ENCODE data around the gene FBXW4. TPM values are rescaled to one million over a fixed set of nuclear protein-coding genes. Genes with fewer than 3 reads are reported as not detected.

The FBXW4 gene
- total and polyA plus RNA-seq, 10 of the 15 experiments (the other 5 are each of a cell fraction or from before 2014, with no cell fraction given): 5.7 to 42.0 (median 27.5) TPM

- no peak for ATAC-seq
Measured at GRCh38 chr10:101578803-101579515, 116.0 kb downstream of the FBXW4 start.

GRCh38 chr10:101578192-101578591 lies 116.8 kb downstream of the FBXW4 start:
- Histone ChIP-seq H3K36me3 (ENCODE audit: control insufficient read depth in 2 of 2, insufficient read depth in 2 of 2, low read length in 1 of 2) (peaks cover 0 to 2% of the 10 kb centered on the region in 2 experiments; a peak in 2 of 4 replicates), H3K27me3 (replicated peaks in 1 of 2; ENCODE audit: control insufficient read depth in 2 of 2, insufficient read depth in 2 of 2, low read length in 1 of 2) (no peaks in the 10 kb centered on the region), H3K79me2 (ENCODE audit: control insufficient read depth, insufficient read depth, low read length) (no peaks in the 10 kb centered on the region), H3K9ac (ENCODE audit: control insufficient read depth, insufficient read depth, low read length) (no peak overlapping the region), H3K27ac (ENCODE audit: control insufficient read depth, insufficient read depth) (no peak overlapping the region), H3K4me2 (ENCODE audit: control insufficient read depth, insufficient read depth) (no peak overlapping the region), H3K4me1 (ENCODE audit: control insufficient read depth, insufficient read depth, low read length) (no peaks in the 10 kb centered on the region), H2AFZ (ENCODE audit: control insufficient read depth, low read depth, low read length) (no peak overlapping the region), H3K9me3 (replicated peaks; ENCODE audit: control insufficient read depth, insufficient read depth, low read length) (no peaks in the 10 kb centered on the region), H4K20me1 (ENCODE audit: control insufficient read depth, insufficient read depth) (no peaks in the 10 kb centered on the region), H3K4me3 (no peak overlapping the region)
- in situ Hi-C loops (cut with MboI) (no loop called here), intact Hi-C loops (cut with micrococcal nuclease; ENCODE audit: unreplicated experiment) (no loop called here)
- ATAC-seq (no peak), FAIRE-seq (no peak), DNase-seq (ENCODE audit: low read depth, low spot score) (no peak)
- POLR2A ChIA-PET: interaction anchor here (0.6 kb wide), 1 partner anchor 102 kb away, joined by 3 read pairs; no protein-coding TSS in a partner anchor
- RAD21 ChIA-PET (ENCODE audit: unreplicated experiment): no interaction called here
- no TSS peak for BruUV-seq (replicated peaks)
- CTCF ChIA-PET: interaction anchor here (1.1 kb wide), 1 partner anchor 42 kb away, joined by 3 read pairs; no protein-coding TSS in a partner anchor
- SMC1A ChIA-PET (ENCODE audit: uncharacterized antibody, unreplicated experiment): interaction anchor here (0.8 kb wide), 1 partner anchor 8 kb away, joined by 3 read pairs; no protein-coding TSS in a partner anchor
- WGBS (ENCODE audit: insufficient coverage, insufficient replicate concordance, low lambda C conversion rate, missing lambda C conversion rate): 86% methylated on average over 5 of the region's 5 CpGs
- no peak for TF ChIP-seq YY1 (IDR thresholded peaks at IDR 0.05; ENCODE audit: low read depth, low read length)
- no peak for TF ChIP-seq ELK1 (IDR thresholded peaks at IDR 0.05; ENCODE audit: low read depth, low read length)
- no peak for TF ChIP-seq EP300 (IDR thresholded peaks at IDR 0.05; ENCODE audit: borderline replicate concordance in 1 of 2, control insufficient read depth in 1 of 2, low read depth in 2 of 2, low read length in 2 of 2)
- TF ChIP-seq ZSCAN29 (IDR thresholded peaks at IDR 0.05): no peak
- TF ChIP-seq ATF2 (IDR thresholded peaks at IDR 0.05; ENCODE audit: low read length): no peak
- no peak for TF ChIP-seq ATF7 (IDR thresholded peaks at IDR 0.05; ENCODE audit: low read depth)
- no peak for TF ChIP-seq BMI1 (IDR thresholded peaks at IDR 0.05; ENCODE audit: borderline replicate concordance)
- no peak for TF ChIP-seq MEF2A (IDR thresholded peaks at IDR 0.05; ENCODE audit: insufficient read depth, low read depth, low read length)

More at GRCh38 chr10:101578803-101579515, 116.0 kb downstream of the FBXW4 start:
- H3K9ac ChIP-seq (ENCODE audit: control insufficient read depth, insufficient read depth, low read length): no peak overlapping the region
- H4K20me1 ChIP-seq (ENCODE audit: control insufficient read depth, insufficient read depth): no peaks in the 10 kb centered on the region
- SMC1A ChIA-PET (ENCODE audit: uncharacterized antibody, unreplicated experiment): interaction anchor here (0.8 kb wide), 1 partner anchor 8 kb away, joined by 3 read pairs; no protein-coding TSS in a partner anchor
- no peak overlapping the region for H3K27ac ChIP-seq (ENCODE audit: control insufficient read depth, insufficient read depth)
- no peak overlapping the region for H3K4me2 ChIP-seq (ENCODE audit: control insufficient read depth, insufficient read depth)
- intact Hi-C loops (cut with micrococcal nuclease; ENCODE audit: unreplicated experiment): no loop called here
- no peak overlapping the region for H2AFZ ChIP-seq (ENCODE audit: control insufficient read depth, low read depth, low read length)
- in situ Hi-C loops (cut with MboI): no loop called here
- FAIRE-seq: no peak
- POLR2A ChIA-PET: no interaction called here
- no peaks in the 10 kb centered on the region for H3K79me2 ChIP-seq (ENCODE audit: control insufficient read depth, insufficient read depth, low read length)
- no peaks in the 10 kb centered on the region for H3K27me3 ChIP-seq (replicated peaks in 1 of 2; ENCODE audit: control insufficient read depth in 2 of 2, insufficient read depth in 2 of 2, low read length in 1 of 2)
- RAD21 ChIA-PET (ENCODE audit: unreplicated experiment): no interaction called here
- WGBS (ENCODE audit: insufficient coverage, insufficient replicate concordance, low lambda C conversion rate, missing lambda C conversion rate): 85% methylated on average over 13 of the region's 13 CpGs
- DNase-seq (ENCODE audit: low read depth, low spot score): no peak
- no peaks in the 10 kb centered on the region for H3K9me3 ChIP-seq (replicated peaks; ENCODE audit: control insufficient read depth, insufficient read depth, low read length)
- BruUV-seq (replicated peaks): no TSS peak
- no peak overlapping the region for H3K4me3 ChIP-seq
- H3K4me1 ChIP-seq (ENCODE audit: control insufficient read depth, insufficient read depth, low read length): no peaks in the 10 kb centered on the region
- H3K36me3 ChIP-seq (ENCODE audit: control insufficient read depth in 2 of 2, insufficient read depth in 2 of 2, low read length in 1 of 2): peaks cover 2% of the 10 kb centered on the region in 2 experiments; a peak in 3 of 4 replicates
- CTCF ChIA-PET: interaction anchor here (1.1 kb wide), 1 partner anchor 43 kb away, joined by 3 read pairs; no protein-coding TSS in a partner anchor
- TF ChIP-seq IRF3 (IDR thresholded peaks at IDR 0.05) (no peak), MTA3 (IDR thresholded peaks at IDR 0.05; ENCODE audit: borderline replicate concordance, low read length) (no peak), SMAD1 (IDR thresholded peaks at IDR 0.05; ENCODE audit: low read depth, partially characterized antibody) (no peak), POLR2A (IDR thresholded peaks at IDR 0.05; ENCODE audit: low read depth, low read length) (0 out of 2 replicates have a peak, but pooled peaks have one; percentile 14)

All from GM12878 (cell line).